Measurements from ENCODE around the gene SPATA46. TPM values are rescaled to one million over a fixed set of nuclear protein-coding genes. Genes with fewer than 3 reads are reported as not detected.

Gene SPATA46
- polyA plus RNA-seq, 2 donors, result not detected

GRCh38 chr1:162380061-162380846 lies 3.6 kb upstream of the SPATA46 start:
- H3K36me3 ChIP-seq (ENCODE audit: control insufficient read depth in 2 of 2, insufficient read depth in 2 of 2, low read length in 1 of 2), result no peaks in the 10 kb centered on the region
- H3K4me3 ChIP-seq (ENCODE audit: low read depth in 1 of 2, low read length in 2 of 2), result no peak overlapping the region
- peaks cover 0 to 12% of the 10 kb centered on the region in 2 donors for H3K4me1 ChIP-seq (ENCODE audit: control insufficient read depth in 2 of 2, insufficient read depth in 2 of 2, low read length in 1 of 2)
- no peaks in the 10 kb centered on the region for H3K27me3 ChIP-seq (ENCODE audit: control insufficient read depth in 1 of 2, insufficient read depth in 2 of 2, low read length in 2 of 2)
- no peaks in the 10 kb centered on the region for H3K9me3 ChIP-seq (ENCODE audit: control insufficient read depth in 2 of 2, insufficient read depth in 1 of 2, low read depth in 1 of 2, low read length in 1 of 2)
- 86 to 88% methylated on average over 6 of the region's 6 CpGs for WGBS, 2 donors
- H3K27ac ChIP-seq (ENCODE audit: low read depth in 2 of 2, low read length in 1 of 2), result no peak overlapping the region

DNA sequence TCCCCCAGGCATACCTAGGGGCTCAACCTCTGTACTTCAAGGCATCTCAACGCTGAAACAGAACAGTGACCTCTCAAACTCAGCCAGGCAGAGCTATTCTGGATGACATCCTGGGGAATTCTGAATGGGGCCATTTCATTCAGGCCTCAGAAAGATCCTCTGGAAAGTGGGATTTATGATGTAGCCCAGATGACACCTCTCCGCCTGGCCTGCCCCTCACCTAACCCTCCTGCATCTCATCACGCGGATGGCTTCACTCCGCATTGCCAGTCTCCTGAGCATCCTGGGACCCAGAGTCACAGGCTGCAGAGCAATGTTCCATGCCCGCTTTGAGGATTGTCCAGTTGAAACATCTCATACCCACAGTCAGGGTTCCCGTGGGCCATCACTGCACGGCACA lies 1.2 kb downstream of the SPATA46 start:
- 82 to 84% methylated on average over 8 of the region's 8 CpGs for WGBS, 2 donors
- no peaks in the 10 kb centered on the region for H3K9me3 ChIP-seq (ENCODE audit: control insufficient read depth in 2 of 2, insufficient read depth in 1 of 2, low read depth in 1 of 2, low read length in 1 of 2)
- H3K27me3 ChIP-seq (ENCODE audit: control insufficient read depth in 1 of 2, insufficient read depth in 2 of 2, low read length in 2 of 2), result no peaks in the 10 kb centered on the region
- H3K4me3 ChIP-seq (ENCODE audit: low read depth in 1 of 2, low read length in 2 of 2), result no peak overlapping the region
- H3K36me3 ChIP-seq (ENCODE audit: control insufficient read depth in 2 of 2, insufficient read depth in 2 of 2, low read length in 1 of 2), result no peaks in the 10 kb centered on the region
- H3K27ac ChIP-seq (ENCODE audit: low read depth in 2 of 2, low read length in 1 of 2), result no peak overlapping the region
- H3K4me1 ChIP-seq (ENCODE audit: control insufficient read depth in 2 of 2, insufficient read depth in 2 of 2, low read length in 1 of 2), result peaks cover 0 to 7% of the 10 kb centered on the region in 2 donors

DNA sequence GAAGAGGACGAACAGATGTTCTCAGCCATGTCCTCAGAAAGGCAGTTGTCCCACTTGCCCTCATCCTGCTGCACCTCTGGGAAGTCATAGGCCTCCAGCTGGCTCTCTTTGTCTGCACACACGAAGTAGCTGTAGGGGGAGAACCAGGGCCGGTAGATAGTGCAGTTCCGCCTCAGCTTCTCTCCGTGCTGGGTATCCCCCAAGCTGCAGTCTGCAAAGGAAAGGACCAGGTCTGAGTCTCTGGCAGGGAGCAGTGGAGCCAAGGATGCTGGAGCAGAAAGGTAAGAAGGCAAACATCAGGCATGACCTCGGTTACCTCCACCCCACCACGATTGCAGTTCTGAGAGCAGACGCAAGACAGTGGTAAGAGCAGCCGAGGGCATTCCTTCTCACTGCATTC lies 2.2 kb downstream of the SPATA46 start:
- no peaks in the 10 kb centered on the region for H3K36me3 ChIP-seq (ENCODE audit: control insufficient read depth in 2 of 2, insufficient read depth in 2 of 2, low read length in 1 of 2)
- H3K27ac ChIP-seq (ENCODE audit: low read depth in 2 of 2, low read length in 1 of 2), result no peak overlapping the region
- H3K4me1 ChIP-seq (ENCODE audit: control insufficient read depth in 2 of 2, insufficient read depth in 2 of 2, low read length in 1 of 2), result peaks cover 0 to 10% of the 10 kb centered on the region in 2 donors
- WGBS, 2 donors, result 84 to 90% methylated on average over 9 of the region's 9 CpGs
- no peaks in the 10 kb centered on the region for H3K9me3 ChIP-seq (ENCODE audit: control insufficient read depth in 2 of 2, insufficient read depth in 1 of 2, low read depth in 1 of 2, low read length in 1 of 2)
- no peak overlapping the region for H3K4me3 ChIP-seq (ENCODE audit: low read depth in 1 of 2, low read length in 2 of 2)
- H3K27me3 ChIP-seq (ENCODE audit: control insufficient read depth in 1 of 2, insufficient read depth in 2 of 2, low read length in 2 of 2), result no peaks in the 10 kb centered on the region

DNA sequence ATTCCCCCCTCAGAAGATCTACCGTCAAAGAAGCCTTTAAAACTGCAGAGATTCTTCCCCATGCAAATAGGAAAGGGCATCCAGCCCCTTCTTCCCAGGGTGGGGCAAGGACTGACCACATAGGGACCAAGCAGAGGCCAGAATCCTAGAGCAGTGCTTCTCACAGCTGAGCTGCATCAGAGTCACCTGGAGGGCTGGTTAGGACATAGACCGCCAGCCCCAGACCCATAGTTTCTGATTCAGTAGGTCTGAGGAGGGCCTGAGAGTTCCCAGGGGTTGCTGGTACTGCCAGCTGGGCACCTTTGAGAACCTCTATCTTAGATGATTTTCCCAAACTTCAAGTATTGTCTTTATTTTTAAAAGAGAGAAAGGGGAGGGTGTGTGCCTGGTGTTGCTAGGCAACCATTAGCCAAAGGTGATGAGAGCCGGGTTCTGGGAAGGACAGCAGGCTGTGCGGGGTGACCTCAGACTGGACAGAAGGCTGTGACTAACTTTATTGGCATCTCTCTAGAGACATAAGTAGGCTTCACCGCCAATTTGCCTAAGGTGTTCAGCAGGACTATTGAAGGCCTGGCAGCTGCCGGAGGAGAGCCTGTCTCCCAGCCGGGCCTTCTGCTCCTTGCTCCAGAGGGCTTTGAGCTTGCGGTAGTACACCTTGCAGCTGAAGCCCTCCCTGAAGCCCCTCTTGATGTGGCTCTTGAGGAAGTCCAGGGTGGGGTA lies 3.0 kb downstream of the SPATA46 start:
- no peaks in the 10 kb centered on the region for H3K9me3 ChIP-seq (ENCODE audit: control insufficient read depth in 2 of 2, insufficient read depth in 1 of 2, low read depth in 1 of 2, low read length in 1 of 2)
- no peaks in the 10 kb centered on the region for H3K36me3 ChIP-seq (ENCODE audit: control insufficient read depth in 2 of 2, insufficient read depth in 2 of 2, low read length in 1 of 2)
- no peak overlapping the region for H3K4me3 ChIP-seq (ENCODE audit: low read depth in 1 of 2, low read length in 2 of 2)
- peaks cover 0 to 12% of the 10 kb centered on the region in 2 donors for H3K4me1 ChIP-seq (ENCODE audit: control insufficient read depth in 2 of 2, insufficient read depth in 2 of 2, low read length in 1 of 2)
- no peaks in the 10 kb centered on the region for H3K27me3 ChIP-seq (ENCODE audit: control insufficient read depth in 1 of 2, insufficient read depth in 2 of 2, low read length in 2 of 2)
- WGBS, 2 donors, result 81 to 83% methylated on average over 8 of the region's 8 CpGs
- H3K27ac ChIP-seq (ENCODE audit: low read depth in 2 of 2, low read length in 1 of 2), result no peak overlapping the region

GRCh38 chr1:162373072-162373427 lies 3.6 kb downstream of the SPATA46 start:
- Histone ChIP-seq H3K4me1 (ENCODE audit: control insufficient read depth in 2 of 2, insufficient read depth in 2 of 2, low read length in 1 of 2) (peaks cover 0 to 12% of the 10 kb centered on the region in 2 donors), H3K27me3 (ENCODE audit: control insufficient read depth in 1 of 2, insufficient read depth in 2 of 2, low read length in 2 of 2) (no peaks in the 10 kb centered on the region), H3K9me3 (ENCODE audit: control insufficient read depth in 2 of 2, insufficient read depth in 1 of 2, low read depth in 1 of 2, low read length in 1 of 2) (no peaks in the 10 kb centered on the region), H3K36me3 (ENCODE audit: control insufficient read depth in 2 of 2, insufficient read depth in 2 of 2, low read length in 1 of 2) (no peaks in the 10 kb centered on the region), H3K27ac (ENCODE audit: low read depth in 2 of 2, low read length in 1 of 2) (no peak overlapping the region), H3K4me3 (ENCODE audit: low read depth in 1 of 2, low read length in 2 of 2) (no peak overlapping the region)
- WGBS, 2 donors, result 61 to 85% methylated on average over 1 of the region's 1 CpG

- Histone ChIP-seq H3K4me3 (ENCODE audit: low read depth in 1 of 2, low read length in 2 of 2) (no peak overlapping the region), H3K9me3 (ENCODE audit: control insufficient read depth in 2 of 2, insufficient read depth in 1 of 2, low read depth in 1 of 2, low read length in 1 of 2) (no peaks in the 10 kb centered on the region), H3K36me3 (ENCODE audit: control insufficient read depth in 2 of 2, insufficient read depth in 2 of 2, low read length in 1 of 2) (no peaks in the 10 kb centered on the region), H3K27me3 (ENCODE audit: control insufficient read depth in 1 of 2, insufficient read depth in 2 of 2, low read length in 2 of 2) (no peaks in the 10 kb centered on the region), H3K27ac (ENCODE audit: low read depth in 2 of 2, low read length in 1 of 2) (peak overlapping the region; percentile 14 to 47), H3K4me1 (ENCODE audit: control insufficient read depth in 2 of 2, insufficient read depth in 2 of 2, low read length in 1 of 2) (peaks cover 0 to 12% of the 10 kb centered on the region in 2 donors)
- WGBS, 2 donors, result 51 to 56% methylated on average over 13 of the region's 13 CpGs
Measured at GRCh38 chr1:162372159-162373071, 4.2 kb downstream of the SPATA46 start.

- no peaks in the 10 kb centered on the region for H3K27me3 ChIP-seq (ENCODE audit: control insufficient read depth in 1 of 2, insufficient read depth in 2 of 2, low read length in 2 of 2)
- 80 to 81% methylated on average over 6 of the region's 6 CpGs for WGBS, 2 donors
Measured at GRCh38 chr1:162371611-162372010, 5.0 kb downstream of the SPATA46 start.

DNA sequence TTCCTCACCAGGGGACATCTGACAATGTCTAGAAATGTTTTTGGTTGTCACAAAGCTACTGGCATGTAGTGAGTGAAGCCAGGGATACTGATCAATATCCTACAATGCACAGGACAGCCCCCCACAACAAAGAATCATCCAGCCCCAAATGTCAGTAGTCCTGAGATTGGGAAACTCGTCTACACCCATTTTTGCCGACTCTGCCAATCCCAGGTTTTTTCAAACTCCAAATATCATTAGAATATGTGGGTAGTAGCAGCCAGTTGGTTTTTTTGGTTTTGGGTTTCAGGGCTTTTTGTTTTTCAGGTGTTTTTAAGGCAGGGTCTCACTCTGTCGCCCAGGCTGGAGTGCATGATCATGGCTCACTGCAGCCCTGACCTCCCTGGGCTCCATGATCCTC lies 5.9 kb downstream of the SPATA46 start:
- H3K36me3 ChIP-seq (ENCODE audit: control insufficient read depth in 2 of 2, insufficient read depth in 2 of 2, low read length in 1 of 2), result peaks cover 0 to 1% of the 10 kb centered on the region in 2 donors
- H3K4me3 ChIP-seq (ENCODE audit: low read depth in 1 of 2, low read length in 2 of 2), result no peak overlapping the region
- no peaks in the 10 kb centered on the region for H3K27me3 ChIP-seq (ENCODE audit: control insufficient read depth in 1 of 2, insufficient read depth in 2 of 2, low read length in 2 of 2)
- H3K9me3 ChIP-seq (ENCODE audit: control insufficient read depth in 2 of 2, insufficient read depth in 1 of 2, low read depth in 1 of 2, low read length in 1 of 2), result no peaks in the 10 kb centered on the region
- no peak overlapping the region for H3K27ac ChIP-seq (ENCODE audit: low read depth in 2 of 2, low read length in 1 of 2)
- 91 to 96% methylated on average over 3 of the region's 3 CpGs for WGBS, 2 donors
- H3K4me1 ChIP-seq (ENCODE audit: control insufficient read depth in 2 of 2, insufficient read depth in 2 of 2, low read length in 1 of 2), result peaks cover 0 to 15% of the 10 kb centered on the region in 2 donors

More at GRCh38 chr1:162371611-162372010, 5.0 kb downstream of the SPATA46 start:
- H3K4me3 ChIP-seq (ENCODE audit: low read depth in 1 of 2, low read length in 2 of 2), result no peak overlapping the region
- peaks cover 0 to 12% of the 10 kb centered on the region in 2 donors for H3K4me1 ChIP-seq (ENCODE audit: control insufficient read depth in 2 of 2, insufficient read depth in 2 of 2, low read length in 1 of 2)
- H3K36me3 ChIP-seq (ENCODE audit: control insufficient read depth in 2 of 2, insufficient read depth in 2 of 2, low read length in 1 of 2), result peaks cover 0 to 1% of the 10 kb centered on the region in 2 donors
- H3K27ac ChIP-seq (ENCODE audit: low read depth in 2 of 2, low read length in 1 of 2), result peak overlapping the region; percentile 14 to 45
- H3K9me3 ChIP-seq (ENCODE audit: control insufficient read depth in 2 of 2, insufficient read depth in 1 of 2, low read depth in 1 of 2, low read length in 1 of 2), result no peaks in the 10 kb centered on the region

DNA sequence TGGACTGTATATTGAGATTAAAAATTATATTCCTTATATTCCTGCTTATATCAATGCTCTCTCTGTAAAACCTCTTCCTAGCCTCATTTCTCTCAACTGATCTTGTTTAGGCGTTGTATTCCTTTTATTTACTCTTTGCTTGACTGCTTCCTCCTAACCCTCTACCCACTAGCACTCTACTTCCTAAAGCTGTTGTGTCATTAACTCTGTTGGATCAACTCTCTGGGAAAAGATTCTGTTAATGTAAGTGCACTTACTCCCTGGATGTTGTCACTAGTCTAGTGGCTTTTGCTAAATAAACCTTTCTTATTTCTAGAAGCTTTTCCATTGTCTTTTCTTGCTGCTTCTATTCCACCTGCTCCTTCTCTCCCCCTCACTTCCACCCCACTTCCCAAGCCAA lies 6.5 kb downstream of the SPATA46 start:
- Histone ChIP-seq H3K9me3 (ENCODE audit: control insufficient read depth in 2 of 2, insufficient read depth in 1 of 2, low read depth in 1 of 2, low read length in 1 of 2) (no peaks in the 10 kb centered on the region), H3K27me3 (ENCODE audit: control insufficient read depth in 1 of 2, insufficient read depth in 2 of 2, low read length in 2 of 2) (no peaks in the 10 kb centered on the region), H3K27ac (ENCODE audit: low read depth in 2 of 2, low read length in 1 of 2) (no peak overlapping the region), H3K4me3 (ENCODE audit: low read depth in 1 of 2, low read length in 2 of 2) (no peak overlapping the region), H3K4me1 (ENCODE audit: control insufficient read depth in 2 of 2, insufficient read depth in 2 of 2, low read length in 1 of 2) (peaks cover 1 to 17% of the 10 kb centered on the region in 2 donors), H3K36me3 (ENCODE audit: control insufficient read depth in 2 of 2, insufficient read depth in 2 of 2, low read length in 1 of 2) (peaks cover 0 to 1% of the 10 kb centered on the region in 2 donors)
- WGBS, 2 donors, result 82 to 85% methylated on average over 1 of the region's 1 CpG

All from esophagus (tissue), 2 donors.